Choroid plexus epithelial cell (primary cell): Measurements from ENCODE around the gene OR52I2.

Experiments used
- DNase-seq: peaks from one replicate; pipeline ENCODE4 v3.0.0-alpha.2; 2010; ENCODE audit warnings: low read depth
- H3K4me3 ChIP-seq: 2 replicates; pipeline ENCODE4 v1.5.1; 2011; ENCODE audit warnings: low read depth, mild to moderate bottlenecking, control low read depth, low read length, moderate library complexity
- CTCF ChIP-seq: conservative IDR thresholded peaks from 2 replicates; pipeline ENCODE4 v1.5.1; 2011; ENCODE audit warnings: low read depth, mild to moderate bottlenecking, control low read depth, inconsistent platforms, low read length, moderate library complexity

Gene OR52I2

DNA sequence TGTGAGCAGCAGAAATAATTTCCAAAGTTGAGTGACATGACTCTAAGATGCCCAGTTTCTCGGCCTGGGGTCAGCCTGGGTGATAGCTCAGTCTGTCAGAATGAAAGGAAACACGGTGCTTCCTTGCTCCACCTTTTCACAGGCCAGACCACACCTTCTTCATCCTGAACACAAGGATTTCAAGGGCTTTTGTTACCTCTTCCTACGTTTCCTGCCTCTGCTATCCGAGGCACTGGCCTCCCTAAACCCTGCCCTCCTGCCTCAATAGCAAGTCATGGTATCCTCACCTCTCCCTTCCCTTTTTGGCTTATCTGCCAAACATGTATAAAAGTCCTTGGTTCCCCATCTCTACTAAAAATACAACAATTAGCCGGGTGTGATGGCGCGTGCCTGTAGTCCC lies 60.5 kb downstream of the OR52I2 start:
- H3K4me3 ChIP-seq = no peak overlapping the region
- TF ChIP-seq CTCF = no peak
- no peak for DNase-seq
